NOMO-1 treated with dmso at 0.1 percent for 144 hours (cell line): Measurements from ENCODE around the gene RAX.
"Not testable (repeated sequence)": the region's sequence is repeated elsewhere in the genome, so short reads cannot be mapped to it uniquely, and the experiment has no call there.

Source experiments
- DNase-seq: peaks from one replicate; lab custom pipeline; 2025; ENCODE audit not compliant: unreplicated experiment; lab: John Stamatoyannopoulos, UW

The RAX gene

DNA sequence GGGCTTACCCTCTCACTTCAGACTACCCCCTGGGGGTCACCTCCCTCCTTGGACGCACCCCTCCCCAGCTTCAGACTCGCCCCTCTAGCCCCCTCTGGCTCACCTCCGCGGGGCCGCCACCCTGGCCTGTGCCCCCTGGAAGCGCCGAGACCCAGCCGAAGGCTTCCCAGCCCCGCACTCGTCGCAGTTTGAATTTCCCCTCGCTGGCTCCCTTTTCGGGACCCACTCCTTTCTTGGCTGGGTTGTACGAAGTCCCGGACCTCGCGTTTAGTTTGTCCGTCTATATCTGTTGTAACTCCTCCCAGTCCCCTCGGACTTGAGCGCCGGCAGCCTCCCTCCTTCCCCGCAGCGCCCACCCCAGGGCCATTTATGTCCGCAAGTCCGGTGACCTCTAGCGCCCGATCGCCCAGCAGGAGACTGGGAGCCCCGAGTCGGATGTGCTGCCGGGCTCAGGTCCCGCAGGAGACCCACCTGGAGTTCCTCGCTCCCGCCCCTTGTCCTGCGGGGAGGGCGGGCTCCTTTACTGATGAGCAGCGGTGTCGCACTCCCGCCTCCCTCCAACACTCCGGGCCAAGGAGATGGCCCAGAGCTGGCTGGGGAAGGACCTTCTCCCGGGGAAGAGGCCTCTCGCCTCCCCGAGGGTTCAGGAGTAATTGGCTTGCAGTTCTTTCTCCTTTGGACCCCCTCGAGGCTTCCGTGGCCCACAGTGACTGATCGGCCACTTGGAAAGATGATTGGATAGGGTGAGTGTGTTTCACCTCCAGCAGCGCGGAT is 692 bp upstream of the RAX start:
- DNase-seq = no peak

DNA sequence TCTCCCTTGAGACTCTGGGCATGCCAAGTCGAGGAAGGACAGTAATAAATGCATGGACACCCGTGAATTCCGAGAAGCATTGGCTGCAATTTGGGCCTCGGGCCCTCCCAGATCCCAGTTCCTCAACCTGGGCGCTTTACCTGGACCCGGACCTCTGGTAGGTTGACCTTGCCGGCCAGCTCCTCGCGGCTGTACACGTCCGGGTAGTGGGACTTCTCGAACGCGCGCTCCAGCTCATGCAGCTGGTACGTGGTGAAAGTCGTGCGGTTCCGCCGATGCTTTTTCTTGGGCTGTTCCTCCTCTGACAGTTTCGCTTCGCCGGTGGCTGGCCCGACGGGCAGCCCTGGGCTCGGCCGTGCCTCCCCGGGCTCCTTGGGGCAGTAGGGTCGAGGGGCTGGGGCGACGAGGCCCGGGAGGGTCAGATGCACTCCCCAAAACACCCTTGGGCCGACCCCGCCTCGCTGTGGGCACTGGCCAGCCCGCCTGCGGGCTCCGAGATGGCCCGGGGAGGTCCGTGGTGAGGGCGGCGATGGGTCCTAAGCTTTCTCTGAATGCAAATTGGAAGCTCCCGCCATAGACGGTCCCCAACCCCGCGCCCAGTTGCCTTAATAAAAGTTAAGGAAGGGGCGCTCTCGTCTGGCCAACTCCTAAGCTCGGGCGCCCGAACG is 899 bp downstream of the RAX start:
- no peak for DNase-seq

DNA sequence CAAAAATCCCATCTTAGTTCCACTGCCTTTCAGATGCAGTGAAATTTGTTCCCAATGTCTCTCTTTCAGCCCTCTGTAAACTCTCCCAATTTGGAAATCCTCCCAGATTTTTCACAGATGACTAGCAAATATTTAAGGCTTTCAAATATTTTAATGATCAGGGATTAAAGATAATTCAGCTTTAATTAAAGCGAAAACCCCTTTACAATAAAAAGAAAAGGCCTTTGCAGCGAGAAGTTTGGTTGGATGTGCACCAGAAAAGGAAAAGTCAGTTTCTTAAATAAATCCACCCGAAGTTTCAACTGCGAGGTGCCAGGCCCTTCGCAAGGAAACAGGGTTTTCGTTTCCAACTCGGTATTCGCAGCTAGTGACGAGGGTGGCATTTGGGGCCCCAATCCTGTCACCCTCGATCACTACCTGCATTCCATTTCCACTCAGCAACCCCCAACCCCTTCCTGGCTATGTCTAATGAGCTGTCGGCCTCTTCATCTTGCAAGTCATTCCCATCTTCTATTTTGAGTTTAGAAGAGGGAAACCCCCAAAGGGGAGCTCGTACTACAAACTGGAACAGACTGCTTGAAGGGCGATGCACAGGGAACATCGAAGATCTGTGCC is 1.5 kb downstream of the RAX start:
- DNase-seq = no peak

DNA sequence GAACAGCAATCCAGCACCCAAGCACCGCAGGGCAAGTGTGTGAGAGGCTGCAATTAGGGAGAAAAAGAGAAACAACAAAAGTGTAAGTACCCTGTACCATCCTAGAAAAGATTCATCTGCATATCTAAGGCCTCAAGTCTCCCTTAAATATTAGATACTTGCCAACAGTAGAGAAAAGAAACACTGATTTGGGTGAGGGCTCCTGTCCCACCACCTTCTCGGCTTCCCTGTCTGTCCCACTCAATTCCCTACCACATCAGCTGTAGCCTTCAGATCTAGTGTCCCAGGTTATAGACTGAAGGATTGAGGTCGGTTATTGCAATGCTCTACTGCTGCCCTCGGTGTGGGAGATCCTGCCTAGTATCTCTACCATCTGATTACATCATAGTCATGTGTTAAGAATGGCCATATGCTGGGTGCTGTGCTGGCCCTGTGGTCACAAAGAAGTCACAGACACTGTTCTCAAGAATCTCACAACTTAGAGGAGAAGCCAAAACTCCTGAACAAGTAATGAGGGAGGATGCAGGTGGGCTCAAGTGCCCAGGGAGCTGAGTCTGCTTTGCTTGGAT is 2.5 kb downstream of the RAX start:
- DNase-seq = no peak

DNA sequence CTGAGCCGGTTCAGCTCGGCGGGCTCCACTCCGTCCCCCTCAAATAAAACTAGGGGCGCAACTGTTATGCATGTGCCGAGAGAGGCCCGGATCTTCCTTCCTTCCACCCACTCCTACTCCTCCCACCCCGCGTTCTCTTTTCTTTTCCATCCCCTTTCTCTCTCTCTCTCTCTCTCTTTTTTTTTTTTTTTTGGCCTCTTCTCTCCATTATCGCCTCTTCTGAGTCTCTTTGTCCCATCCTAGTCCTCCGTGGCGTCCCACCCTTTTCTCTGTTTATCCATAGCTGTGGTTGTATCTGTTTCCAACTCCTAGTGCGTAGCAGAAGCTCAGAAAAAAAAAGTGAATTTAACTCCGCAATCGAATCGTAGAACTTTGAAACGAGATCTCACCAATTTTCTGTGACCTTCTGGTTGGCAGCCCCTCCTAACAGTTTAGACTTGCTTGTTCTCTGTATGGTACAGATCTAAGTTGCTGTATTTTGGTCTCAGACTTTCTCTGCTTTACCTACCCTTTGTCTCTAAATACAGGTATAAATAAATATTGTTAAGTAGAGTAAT is 3.6 kb downstream of the RAX start:
- no peak for DNase-seq

DNA sequence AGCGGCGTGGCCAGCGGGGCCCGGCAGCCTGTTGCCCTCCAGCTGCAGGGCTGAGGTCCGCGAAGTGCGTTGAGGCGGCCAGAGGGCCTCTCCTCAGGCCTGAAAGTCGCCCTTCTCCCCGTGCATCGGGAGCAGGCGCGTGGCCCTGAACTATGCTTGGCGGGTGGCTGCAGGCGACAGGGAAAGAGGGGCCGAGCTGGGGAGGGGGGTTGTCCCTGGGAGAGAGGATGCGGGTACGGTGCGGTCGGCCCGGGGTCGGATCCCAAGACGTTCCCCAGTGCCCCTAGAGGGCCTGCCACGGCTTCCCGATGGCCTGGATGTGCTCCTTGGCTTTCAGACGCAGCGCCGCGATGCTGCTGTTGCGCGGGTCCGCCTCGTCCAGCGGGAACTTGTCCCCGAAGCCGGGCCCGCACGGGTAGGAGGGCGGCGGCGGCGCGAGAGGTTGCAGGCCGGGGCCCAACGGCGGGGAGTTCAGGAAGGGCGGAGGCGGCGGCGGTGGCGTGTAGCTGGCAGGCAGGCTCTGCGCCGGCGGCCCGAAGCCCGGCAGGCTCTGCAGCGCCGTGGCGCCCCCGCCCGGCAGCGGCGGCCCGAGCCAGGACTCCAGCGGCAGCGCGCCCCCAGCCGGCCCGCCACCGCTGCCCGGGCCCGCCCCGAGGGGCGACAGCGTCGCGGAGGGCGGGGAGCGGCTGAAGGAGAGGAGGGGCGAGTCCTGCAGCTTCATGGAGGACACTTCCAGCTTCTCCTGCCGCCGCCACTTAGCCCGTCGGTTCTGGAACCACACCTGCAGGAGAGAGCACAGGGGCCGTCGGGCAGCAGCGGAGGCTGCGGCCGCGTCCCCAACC is 4.3 kb downstream of the RAX start:
- DNase-seq = no peak

DNA sequence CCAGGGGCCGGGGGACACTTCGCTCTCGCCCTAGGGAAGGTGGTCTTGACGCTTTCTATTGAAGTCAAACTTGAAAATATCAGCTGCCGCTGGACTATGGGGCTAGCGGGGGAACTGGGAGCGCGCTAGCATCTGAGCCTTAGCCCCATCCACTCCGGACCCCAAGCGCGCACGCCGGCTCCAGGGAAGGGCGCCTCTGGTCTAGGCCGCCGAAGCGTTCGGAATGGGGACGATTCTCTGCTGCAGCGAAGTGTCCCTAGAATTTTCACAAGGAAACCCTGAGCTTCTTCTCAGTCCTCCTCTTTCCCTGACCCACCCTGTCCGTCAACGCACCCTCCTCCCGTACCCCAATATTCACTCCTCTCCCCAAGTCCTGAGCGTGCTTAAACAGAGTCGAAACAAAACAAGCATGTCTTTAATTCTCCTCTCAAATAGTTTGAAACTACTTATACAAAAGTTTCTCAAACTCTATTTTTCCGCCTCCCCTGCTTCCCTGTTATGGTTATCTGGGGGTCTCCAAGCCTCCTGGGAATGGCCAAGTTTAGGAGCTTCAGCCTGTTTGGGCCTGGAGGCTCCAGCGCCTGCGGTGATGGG is 5.0 kb downstream of the RAX start:
- no peak for DNase-seq

DNA sequence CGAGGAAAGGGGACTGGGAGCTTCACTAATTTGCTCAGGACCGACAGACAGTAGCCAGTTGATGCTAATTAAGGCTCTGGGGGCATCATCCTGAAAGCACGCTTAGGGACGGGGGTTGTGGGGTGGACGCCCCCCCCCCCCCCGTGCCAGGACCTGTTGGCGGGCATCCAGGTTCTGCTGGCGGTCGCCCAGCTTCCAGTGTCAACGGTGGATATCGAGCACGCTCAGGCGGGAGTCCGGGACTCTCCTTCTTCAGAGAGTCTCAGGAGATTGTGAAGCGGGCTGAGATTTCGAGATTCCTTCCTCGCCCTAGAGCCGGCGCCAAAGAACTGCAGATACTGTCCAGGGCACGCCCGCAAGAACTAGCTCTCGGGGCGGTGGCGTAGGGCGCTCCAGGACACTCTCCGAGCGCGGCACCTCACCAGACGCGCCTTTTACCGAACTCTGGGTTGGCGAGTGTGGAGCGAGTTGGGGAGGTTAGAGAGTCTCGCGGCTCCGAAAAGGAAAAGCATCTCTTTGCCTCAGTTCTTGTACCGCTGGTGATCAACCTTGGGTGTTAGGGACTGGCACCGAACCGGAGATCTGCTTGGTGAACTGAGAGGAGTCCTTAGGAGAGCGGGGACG is 5.6 kb downstream of the RAX start:
- no peak for DNase-seq

DNA sequence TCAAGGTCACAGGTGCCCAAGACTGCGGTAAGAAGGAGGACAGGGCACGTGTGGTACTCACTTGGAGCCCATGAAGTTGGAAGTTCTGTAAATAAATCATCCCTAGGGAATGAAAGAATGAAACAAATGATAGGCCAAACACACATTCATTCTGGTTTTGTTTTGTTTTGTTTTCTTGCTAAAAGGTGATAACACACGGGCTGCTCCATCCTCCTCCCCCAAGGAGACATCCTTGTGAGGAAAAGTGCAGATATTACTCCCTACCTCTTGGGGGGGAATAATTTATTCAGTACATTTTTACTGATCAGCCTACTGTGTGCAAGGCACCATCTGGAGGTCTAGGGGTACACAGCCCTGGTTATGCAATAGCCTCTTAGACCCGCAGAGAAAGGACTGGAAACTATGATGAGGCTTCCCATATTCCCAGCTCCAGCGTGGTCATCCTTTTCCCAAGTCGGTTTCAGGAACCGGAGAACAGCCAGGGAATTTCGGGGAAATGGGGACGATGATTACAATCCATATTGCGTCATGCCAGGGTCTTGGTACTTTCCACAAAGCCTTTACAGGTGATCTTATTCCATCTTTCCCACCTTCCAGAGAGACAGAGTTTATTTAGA is 6.3 kb downstream of the RAX start:
- no peak for DNase-seq

DNA sequence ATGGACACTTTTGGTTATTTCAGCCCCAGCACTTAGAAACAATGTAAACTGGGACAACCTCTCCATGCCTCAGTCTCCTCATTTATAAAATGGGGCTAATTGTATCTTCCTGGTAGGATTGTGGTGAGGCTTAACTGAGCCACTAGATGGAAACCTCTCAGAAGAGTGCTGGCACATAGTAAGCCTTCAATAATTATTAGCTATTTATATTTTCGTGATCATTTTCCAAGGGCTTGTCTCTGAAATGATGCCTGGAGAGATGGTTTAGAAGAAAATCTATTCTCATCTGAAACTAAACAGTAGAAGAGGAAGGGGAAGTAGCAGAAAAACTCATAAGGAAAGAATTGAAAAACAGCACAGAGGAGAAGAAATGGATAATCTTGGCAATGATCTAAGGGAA is 6.8 kb downstream of the RAX start:
- no peak for DNase-seq

DNA sequence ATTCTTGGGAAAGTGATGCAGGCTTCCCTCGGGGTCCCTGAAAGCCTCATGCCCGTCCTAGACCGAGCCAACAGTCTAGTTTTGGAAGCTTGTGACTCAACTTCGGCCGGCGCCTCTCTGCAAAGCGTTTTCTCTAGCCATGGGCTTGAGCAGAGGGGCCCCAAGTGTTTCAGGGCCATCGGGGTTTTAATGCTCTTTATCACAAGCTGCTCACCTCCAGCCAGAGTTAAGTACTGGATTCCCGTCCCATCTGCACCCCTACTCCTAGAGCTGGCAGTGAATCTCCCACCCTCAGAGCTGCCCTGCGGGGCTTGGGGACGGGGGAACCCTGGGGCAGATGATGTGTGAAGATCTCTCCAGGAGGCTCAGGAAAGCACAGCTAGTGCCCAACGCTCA is 7.3 kb downstream of the RAX start:
- no peak for DNase-seq

DNA sequence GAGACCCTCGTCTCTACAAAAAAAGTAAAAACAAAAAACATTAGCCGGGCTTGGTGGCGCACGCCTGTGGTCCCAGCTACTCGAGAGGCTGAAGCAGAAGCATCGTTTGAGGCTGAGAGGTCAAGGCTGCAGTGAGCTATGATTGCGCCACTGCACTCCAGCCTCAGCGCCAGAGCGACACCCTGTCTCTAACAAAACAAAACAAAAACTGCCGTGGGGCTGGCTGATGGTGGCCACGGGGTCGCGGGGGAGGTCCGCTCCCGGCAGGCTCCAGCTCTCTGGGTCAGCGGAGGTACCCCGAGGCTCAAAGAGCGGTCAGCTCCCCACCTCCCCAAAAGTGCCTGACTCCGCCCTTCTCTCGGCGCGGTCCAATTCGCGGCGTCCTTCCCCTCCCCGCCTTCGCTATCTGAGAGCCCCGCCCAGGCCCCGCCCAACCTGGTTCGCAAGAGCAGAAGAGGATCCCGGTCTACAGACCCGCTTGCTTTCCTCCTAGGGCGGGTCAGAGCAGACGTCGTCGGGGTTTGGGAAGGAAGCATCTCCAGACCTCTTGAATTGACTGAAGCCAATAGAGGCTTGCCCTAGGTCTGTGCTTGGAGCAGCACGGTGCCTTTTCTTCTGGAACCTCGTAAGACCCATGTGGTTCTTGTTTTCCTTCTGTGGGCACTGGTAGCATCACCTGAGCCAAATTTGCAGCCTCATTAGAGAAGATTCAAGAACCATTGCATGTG is 7.8 kb downstream of the RAX start:
- DNase-seq = no peak

DNA sequence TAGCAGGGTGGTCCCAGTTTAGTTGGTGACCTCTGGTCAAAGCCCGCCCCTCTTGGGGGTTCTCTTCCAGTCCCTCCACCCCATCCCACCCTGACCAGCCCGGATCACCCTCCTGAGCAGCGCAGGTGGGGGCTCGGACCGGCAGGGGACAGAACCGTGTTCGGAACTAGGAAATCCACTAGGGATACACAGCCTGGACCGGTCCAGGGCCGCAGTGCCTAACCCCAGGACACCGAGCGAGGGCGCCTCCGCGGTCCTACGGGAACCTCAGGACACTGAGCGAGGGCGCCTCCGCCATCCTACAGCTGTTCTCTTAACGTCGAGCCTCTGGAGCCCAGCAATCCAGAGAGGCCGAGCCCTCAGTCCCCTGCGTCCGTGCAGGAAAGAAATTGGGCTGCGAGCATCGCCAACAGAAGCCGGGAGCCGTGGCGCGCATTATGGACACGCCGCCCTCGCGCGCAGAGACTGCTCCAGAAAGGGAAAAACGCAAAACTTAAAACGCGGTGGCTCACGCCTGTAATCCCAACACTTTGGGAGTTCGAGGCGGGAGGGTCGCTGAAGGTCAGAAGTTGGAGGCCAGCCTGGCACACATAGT is 8.5 kb downstream of the RAX start:
- no peak for DNase-seq

DNA sequence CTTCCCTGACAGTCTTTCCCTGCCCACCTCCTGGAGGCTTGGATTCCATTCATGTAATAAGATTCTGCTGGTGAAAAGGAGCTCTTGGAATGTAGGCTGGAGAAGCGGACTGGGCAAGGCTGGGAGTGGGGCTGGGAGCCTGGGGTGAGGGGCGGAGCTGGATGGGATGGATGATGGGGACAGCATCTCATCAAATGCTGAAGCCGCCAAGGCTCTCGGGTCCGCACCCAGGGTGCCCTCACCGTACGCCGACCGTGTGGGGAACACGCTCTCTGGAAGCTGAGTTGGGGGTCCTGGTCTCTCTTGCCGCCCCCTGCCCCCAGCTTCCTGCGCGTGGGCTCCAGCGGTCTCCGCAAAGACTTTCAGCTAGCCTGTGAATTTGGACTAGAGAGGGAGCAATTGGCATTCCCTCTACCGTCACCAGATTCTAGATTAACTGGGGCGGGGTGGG is 9.1 kb downstream of the RAX start:
- DNase-seq = no peak

DNA sequence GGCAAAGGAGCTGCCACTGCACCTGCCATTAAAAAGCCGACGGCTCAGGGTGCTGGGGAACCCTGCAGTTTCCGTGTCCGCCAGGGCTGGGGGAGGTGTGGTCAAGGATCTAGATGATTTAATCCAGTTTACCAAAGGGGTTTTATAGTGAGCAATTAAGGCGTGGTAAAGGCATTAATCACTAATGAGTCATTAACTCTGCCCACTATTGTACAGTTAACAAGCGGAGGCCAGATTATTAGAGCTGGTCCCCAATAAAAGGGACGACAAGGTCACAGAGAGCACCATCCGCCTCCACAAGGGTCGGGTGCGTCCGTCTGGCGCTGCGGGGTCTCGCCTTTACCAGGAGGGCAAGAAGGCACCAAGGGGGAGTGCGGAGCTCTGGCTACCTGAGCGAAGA is 9.6 kb downstream of the RAX start:
- DNase-seq = no peak

DNA sequence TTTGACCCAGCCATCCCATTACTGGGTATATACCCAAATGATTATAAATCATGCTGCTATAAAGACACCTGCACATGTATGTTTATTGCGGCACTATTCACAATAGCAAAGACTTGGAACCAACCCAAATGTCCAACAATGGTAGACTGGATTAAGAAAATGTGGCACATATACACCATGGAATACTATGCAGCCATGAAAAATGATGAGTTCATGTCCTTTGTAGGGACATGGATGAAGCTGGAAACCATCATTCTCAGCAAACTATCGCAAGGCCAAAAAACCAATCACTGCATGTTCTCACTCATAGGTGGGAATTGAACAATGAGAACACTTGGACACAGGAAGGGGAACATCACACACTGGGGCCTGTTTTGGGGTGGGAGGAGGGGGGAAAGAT is 11.0 kb downstream of the RAX start:
- not testable (repeated sequence) for DNase-seq

DNA sequence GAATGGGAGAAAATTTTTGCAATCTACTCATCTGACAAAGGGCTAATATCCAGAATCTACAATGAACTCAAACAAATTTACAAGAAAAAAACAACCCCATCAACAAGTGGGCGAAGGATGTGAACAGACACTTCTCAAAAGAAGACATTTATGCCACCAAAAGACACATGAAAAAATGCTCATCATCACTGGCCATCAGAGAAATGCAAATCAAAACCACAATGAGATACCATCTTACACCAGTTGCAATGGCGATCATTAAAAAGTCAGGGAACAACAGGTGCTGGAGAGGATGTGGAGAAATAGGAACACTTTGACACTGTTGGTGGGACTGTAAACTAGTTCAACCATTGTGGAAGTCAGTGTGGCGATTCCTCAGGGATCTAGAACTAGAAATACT is 11.4 kb downstream of the RAX start:
- DNase-seq = not testable (repeated sequence)

DNA sequence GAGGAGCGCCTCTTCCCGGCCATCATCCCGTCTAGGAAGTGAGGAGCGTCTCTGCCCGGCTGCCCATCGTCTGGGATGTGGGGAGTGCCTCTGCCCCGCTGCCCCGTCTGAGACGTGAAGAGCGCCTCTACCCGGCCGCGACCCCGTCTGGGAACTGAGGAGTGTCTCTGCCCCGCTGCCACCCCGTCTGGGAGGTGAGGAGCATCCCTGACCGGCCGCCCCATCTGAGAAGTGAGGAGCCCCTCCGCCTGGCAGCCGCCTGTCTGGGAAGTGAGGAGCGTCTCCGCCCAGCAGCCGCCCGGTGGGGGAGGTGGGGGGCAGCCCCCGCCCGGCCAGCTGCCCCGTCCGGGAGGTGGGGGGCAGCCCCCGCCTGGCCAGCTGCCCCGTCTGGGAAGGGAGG is 17.8 kb downstream of the RAX start:
- not testable (repeated sequence) for DNase-seq
